Measurements from ENCODE around the gene LENG1.
"Not testable (repeated sequence)": the region's sequence is repeated elsewhere in the genome, so short reads cannot be mapped to it uniquely, and the experiment has no call there.

The LENG1 gene

DNA sequence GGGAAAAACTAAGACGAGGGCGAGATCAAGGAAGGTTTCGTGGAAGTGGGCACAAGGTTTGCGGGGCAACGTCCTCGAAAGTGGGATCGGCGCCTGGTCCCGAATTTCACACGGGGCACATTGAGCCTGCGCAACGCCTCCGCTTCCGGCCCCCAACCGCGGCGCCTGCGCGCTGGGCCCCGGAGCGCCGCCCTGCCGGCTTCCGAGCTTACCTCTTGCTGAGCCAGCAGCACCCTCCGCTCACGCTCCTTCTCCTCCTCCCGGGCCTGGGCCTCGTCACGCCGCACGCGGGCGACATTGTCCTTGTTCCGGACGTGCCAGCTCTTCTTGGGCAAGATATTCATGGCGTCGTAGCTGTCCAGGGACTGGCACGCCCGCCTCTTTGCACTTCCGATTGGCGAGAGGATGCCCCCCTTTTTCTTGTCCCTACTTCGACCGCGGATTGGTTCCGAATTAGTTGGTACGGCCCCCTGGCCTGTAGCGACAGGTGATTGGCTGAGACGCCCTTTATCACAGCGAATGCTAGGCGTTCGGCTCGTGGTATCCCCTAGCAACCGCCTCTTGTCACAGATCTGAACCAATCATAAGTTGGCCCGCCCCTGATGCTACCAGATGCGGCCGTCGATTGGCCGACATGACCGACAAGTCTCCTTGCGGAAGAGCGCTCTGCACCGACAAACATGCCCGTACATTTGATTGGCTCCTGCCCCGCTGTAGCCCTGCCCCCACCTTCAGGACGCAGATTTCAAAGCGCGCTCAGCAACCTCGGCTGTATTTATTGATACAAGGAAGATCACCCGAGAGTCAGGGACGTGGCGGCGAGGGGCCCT is at the start of gene LENG1:
Gene LENG1 (minus strand): TSS at position 370 of the 830 bp plus-strand sequence. CDS start 26 bp downstream, at position 344.
- Histone ChIP-seq H3K27me3 (ENCODE audit: insufficient read depth, low read length) (peaks cover 6% of the 10 kb centered on the region; the same call in 1 of the 2 replicates), H3K36me3 (ENCODE audit: insufficient read depth, low read depth, low read length) (peaks cover 36% of the 10 kb centered on the region), H3K9ac (ENCODE audit: low read depth, low read length) (peak within 1 kb of the TSS; percentile 79; the same call in 1 of the 2 replicates), H3K4me1 (ENCODE audit: insufficient read depth, low read length) (no peaks in the 10 kb centered on the region), H3K9me3 (ENCODE audit: insufficient read depth, low read depth, low read length) (no peaks in the 10 kb centered on the region), H3K4me3 (ENCODE audit: low read length) (peak within 1 kb of the TSS; percentile 84), H3K27ac (ENCODE audit: low read length) (peak within 1 kb of the TSS; percentile 80)

DNA sequence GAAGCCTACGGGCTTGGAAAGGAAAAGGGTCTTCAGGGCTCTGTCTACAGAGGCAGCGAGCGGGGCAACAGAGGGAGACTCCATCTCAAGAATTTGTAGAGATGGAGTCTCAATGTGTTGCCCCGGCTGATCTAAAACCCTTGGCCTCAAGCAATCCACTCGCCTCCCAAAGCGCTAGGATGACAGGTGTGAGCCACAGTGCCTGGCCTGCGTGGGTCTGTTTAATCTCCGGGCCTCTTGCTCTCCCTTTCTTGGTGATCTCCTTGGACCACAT is 49.2 kb upstream of the LENG1 start:
- Histone ChIP-seq H3K4me3 (ENCODE audit: low read length) (no peak overlapping the region), H3K27ac (ENCODE audit: low read length) (no peak overlapping the region), H3K36me3 (ENCODE audit: insufficient read depth, low read depth, low read length) (peaks cover 53% of the 10 kb centered on the region), H3K27me3 (ENCODE audit: insufficient read depth, low read length) (no peaks in the 10 kb centered on the region), H3K9ac (ENCODE audit: low read depth, low read length) (no peak overlapping the region), H3K9me3 (ENCODE audit: insufficient read depth, low read depth, low read length) (no peaks in the 10 kb centered on the region), H3K4me1 (ENCODE audit: insufficient read depth, low read length) (peaks cover 9% of the 10 kb centered on the region; the same call in 1 of the 2 replicates)

DNA sequence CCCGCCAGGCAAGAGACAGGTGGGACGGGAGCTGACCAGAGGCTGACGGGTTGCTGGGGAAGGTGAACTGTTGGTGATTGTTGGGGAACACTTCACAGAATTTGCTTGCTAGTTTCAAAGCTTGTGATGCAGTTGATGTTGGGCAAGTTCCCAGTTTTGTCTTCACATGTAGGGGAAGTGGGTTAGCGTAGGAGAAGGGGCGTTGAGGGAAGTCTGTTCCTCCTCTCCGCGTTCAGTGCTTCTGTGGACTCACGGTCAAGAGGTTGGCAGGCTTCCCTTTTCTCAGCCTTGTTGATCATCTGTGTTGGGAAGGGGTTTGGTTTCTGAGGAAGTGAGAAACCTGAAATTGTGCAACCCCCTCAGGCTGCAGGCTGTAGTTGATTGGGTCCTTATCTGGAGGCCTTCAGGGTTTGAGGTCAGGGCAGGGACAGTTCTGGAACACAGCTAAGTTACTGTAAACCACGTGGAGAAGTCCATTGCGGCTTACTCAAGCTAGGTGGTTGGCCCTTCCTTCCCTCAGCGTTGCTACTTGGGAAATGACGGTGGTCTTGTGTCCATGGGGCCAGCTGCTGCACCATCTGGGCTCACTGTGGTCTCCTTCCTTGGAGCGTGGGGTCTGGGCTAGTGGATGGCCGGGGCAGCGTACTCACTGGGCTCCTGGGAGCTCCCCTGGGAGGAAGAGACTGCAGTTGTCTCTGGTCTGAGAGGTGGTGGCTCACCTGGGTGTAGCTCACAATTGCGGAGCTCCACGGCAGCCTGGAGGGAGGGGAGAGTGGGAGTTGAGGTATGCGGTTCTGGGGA is 48.7 kb upstream of the LENG1 start:
- Histone ChIP-seq H3K4me3 (ENCODE audit: low read length) (no peak overlapping the region), H3K36me3 (ENCODE audit: insufficient read depth, low read depth, low read length) (peaks cover 59% of the 10 kb centered on the region), H3K27me3 (ENCODE audit: insufficient read depth, low read length) (no peaks in the 10 kb centered on the region), H3K27ac (ENCODE audit: low read length) (no peak overlapping the region), H3K9ac (ENCODE audit: low read depth, low read length) (0 out of 2 replicates have a peak overlapping the region, but pooled peaks have one; percentile 19), H3K9me3 (ENCODE audit: insufficient read depth, low read depth, low read length) (no peaks in the 10 kb centered on the region), H3K4me1 (ENCODE audit: insufficient read depth, low read length) (peaks cover 10% of the 10 kb centered on the region)

DNA sequence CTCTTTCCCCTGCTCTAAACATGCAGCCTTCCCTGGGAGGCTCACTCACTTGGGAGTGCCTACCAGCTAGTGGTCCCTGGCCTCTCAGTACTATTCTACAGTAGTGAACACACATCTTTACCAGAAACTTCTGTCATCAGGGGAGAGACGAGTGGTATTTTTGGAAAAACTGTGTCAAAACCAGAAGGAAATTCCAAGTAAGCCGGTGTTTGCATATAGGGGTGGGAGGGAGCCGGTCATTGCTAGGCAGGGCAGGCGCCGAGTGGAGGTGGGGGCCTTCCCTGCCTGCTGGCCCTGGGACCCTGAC is 48.1 kb upstream of the LENG1 start:
- Histone ChIP-seq H3K27ac (ENCODE audit: low read length) (no peak overlapping the region), H3K36me3 (ENCODE audit: insufficient read depth, low read depth, low read length) (peaks cover 64% of the 10 kb centered on the region), H3K4me3 (ENCODE audit: low read length) (no peak overlapping the region), H3K9me3 (ENCODE audit: insufficient read depth, low read depth, low read length) (no peaks in the 10 kb centered on the region), H3K27me3 (ENCODE audit: insufficient read depth, low read length) (no peaks in the 10 kb centered on the region), H3K4me1 (ENCODE audit: insufficient read depth, low read length) (peaks cover 15% of the 10 kb centered on the region), H3K9ac (ENCODE audit: low read depth, low read length) (0 out of 2 replicates have a peak overlapping the region, but pooled peaks have one; percentile 19)

DNA sequence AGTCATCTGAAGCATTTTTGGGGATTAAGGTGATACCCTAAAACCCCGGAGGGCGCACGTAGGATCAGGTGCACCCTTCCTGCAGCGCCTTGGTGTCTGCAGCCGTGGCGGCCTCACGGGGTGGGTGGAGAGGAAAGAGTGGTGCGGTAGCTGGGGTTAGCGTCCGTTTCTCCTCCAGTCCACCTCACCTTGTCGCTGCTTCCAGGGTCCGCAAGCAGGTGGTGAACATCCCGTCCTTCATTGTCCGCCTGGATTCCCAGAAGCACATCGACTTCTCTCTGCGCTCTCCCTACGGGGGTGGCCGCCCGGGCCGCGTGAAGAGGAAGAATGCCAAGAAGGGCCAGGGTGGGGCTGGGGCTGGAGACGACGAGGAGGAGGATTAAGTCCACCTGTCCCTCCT is 47.7 kb upstream of the LENG1 start:
- not testable (repeated sequence) for H3K9ac ChIP-seq (ENCODE audit: low read depth, low read length)
- H3K36me3 ChIP-seq (ENCODE audit: insufficient read depth, low read depth, low read length), result peaks cover 68% of the 10 kb centered on the region

DNA sequence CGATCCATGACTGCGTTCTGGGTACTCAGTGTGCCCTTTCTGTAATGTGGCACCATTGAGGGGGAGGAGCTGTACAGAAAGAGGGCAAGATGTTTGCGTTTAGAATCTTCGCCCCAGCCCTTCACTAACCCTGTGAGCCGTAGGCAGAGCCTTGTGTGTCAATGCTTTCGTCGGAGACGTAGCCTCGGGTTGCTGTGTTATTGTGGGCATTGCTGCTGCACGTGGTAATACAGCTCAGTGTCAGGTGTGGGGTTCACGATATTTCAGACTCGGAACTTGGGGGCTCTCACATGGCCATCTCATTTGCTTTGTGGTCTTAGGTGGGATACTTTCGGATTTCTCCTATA is 47.3 kb upstream of the LENG1 start:
- H3K36me3 ChIP-seq (ENCODE audit: insufficient read depth, low read depth, low read length), result peaks cover 72% of the 10 kb centered on the region

More for the DNA sequence above, 47.7 kb upstream of the LENG1 start:
- H3K9me3 ChIP-seq (ENCODE audit: insufficient read depth, low read depth, low read length); H3K27ac ChIP-seq (ENCODE audit: low read length); H3K27me3 ChIP-seq (ENCODE audit: insufficient read depth, low read length); H3K4me3 ChIP-seq (ENCODE audit: low read length): not testable (repeated sequence)
- H3K4me1 ChIP-seq (ENCODE audit: insufficient read depth, low read length), result peaks cover 20% of the 10 kb centered on the region

DNA sequence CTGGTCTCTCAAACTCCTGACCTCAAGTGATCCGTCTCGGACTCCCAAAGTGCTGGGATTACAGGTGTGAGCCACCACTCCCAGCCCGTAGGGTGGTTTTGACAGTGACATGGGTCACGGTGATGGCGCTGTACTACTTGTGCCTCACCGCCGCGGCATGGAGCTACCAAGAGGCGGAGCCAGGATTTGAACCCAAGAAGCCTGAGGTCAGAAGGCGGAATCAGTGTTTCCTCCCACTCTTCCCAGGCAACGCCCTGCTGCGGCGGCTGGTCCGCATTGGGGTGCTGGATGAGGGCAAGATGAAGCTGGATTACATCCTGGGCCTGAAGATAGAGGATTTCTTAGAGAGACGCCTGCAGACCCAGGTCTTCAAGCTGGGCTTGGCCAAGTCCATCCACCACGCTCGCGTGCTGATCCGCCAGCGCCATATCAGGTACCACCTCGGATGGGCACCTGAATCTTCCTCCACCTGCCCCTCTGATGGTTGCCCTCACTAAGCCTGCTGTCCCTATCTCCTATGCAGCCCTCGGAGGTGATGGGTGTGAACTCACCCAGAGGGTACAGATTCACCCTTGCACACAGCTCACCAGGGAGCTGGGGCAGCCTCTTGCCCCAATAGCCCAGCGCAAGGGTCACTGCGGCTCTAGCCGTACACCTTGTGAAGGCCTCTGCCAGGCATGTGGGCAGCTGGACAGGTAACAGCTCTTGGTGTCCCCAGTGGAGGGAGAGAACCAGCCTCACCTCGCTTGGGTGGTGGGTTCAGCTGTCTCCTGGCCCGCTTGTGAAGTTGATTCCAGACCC is 46.7 kb upstream of the LENG1 start:
- Histone ChIP-seq H3K4me3 (ENCODE audit: low read length) (no peak overlapping the region; the same call in 1 of the 2 replicates), H3K27me3 (ENCODE audit: insufficient read depth, low read length) (no peaks in the 10 kb centered on the region), H3K9me3 (ENCODE audit: insufficient read depth, low read depth, low read length) (no peaks in the 10 kb centered on the region), H3K27ac (ENCODE audit: low read length) (no peak overlapping the region), H3K9ac (ENCODE audit: low read depth, low read length) (0 out of 2 replicates have a peak overlapping the region, but pooled peaks have one; percentile 5), H3K36me3 (ENCODE audit: insufficient read depth, low read depth, low read length) (peaks cover 78% of the 10 kb centered on the region), H3K4me1 (ENCODE audit: insufficient read depth, low read length) (peaks cover 22% of the 10 kb centered on the region)

More for the DNA sequence above, 47.3 kb upstream of the LENG1 start:
- Histone ChIP-seq H3K27me3 (ENCODE audit: insufficient read depth, low read length) (no peaks in the 10 kb centered on the region), H3K9me3 (ENCODE audit: insufficient read depth, low read depth, low read length) (no peaks in the 10 kb centered on the region), H3K4me1 (ENCODE audit: insufficient read depth, low read length) (peaks cover 22% of the 10 kb centered on the region), H3K9ac (ENCODE audit: low read depth, low read length) (0 out of 2 replicates have a peak overlapping the region, but pooled peaks have one; percentile 5), H3K27ac (ENCODE audit: low read length) (no peak overlapping the region), H3K4me3 (ENCODE audit: low read length) (no peak overlapping the region)

DNA sequence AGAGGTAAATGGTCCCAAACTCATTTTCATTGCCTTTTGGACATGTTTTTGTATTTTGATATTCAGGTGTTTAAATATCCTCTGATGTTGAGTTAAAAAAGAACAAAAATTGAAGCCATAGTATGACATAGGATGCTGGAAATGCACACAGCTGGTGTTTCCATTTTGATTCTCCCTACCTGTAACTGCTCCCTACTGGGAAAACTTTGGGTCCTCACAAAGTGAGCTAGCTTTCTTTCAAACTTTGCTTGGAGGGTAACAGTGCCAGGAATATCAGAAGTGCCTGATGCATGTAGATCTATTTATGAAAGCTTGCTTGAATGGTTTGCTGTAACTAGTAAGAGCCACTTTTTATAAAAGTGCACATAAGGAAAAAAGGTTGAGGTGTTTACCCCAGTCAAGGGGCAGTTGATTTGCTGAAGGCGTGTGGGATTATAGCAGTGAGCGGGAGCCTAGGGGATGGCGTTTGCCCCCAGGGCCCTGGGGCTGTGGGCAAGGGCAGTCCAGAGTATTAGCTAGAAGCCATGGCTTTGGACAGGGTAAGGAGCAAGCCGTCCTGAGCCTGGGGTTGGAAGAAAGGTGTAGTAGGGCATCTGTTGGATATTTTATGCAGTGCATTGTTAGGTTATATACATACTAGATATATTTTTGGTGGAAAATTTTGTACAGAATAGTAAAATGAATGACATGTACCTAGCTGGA is 45.4 kb upstream of the LENG1 start:
- H3K4me1 ChIP-seq (ENCODE audit: insufficient read depth, low read length), result peaks cover 22% of the 10 kb centered on the region
- peak overlapping the region; percentile 64 for H3K9ac ChIP-seq (ENCODE audit: low read depth, low read length)
- no peaks in the 10 kb centered on the region for H3K27me3 ChIP-seq (ENCODE audit: insufficient read depth, low read length)
- H3K4me3 ChIP-seq (ENCODE audit: low read length), result peak overlapping the region; percentile 84
- H3K9me3 ChIP-seq (ENCODE audit: insufficient read depth, low read depth, low read length), result no peaks in the 10 kb centered on the region
- H3K27ac ChIP-seq (ENCODE audit: low read length), result no peak overlapping the region
- H3K36me3 ChIP-seq (ENCODE audit: insufficient read depth, low read depth, low read length), result peaks cover 81% of the 10 kb centered on the region

DNA sequence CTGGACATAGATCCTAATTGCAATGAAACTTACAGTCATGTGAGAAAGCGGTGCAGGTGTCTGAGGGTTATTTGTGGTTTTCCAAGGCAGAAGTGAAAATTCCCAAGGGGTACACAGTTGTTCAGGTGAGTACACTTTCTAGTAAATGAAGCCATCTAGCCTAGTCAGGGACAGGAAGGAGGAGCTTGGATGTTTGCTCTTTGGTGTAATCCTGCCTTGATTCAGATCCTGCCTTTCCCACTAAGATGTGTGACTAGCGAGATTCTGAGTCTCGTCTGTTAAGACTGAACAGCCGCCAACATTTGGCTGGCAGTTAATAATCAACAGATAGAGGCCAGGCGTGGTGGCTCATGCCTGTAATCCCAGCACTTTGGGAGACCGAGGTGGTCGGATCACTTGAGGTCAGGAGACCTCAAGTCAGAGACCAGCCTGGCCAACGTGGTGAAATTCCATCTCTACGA is 43.7 kb upstream of the LENG1 start:
- Histone ChIP-seq H3K27ac (ENCODE audit: low read length) (no peak overlapping the region), H3K27me3 (ENCODE audit: insufficient read depth, low read length) (no peaks in the 10 kb centered on the region), H3K9ac (ENCODE audit: low read depth, low read length) (peak overlapping the region; percentile 95), H3K4me1 (ENCODE audit: insufficient read depth, low read length) (peaks cover 22% of the 10 kb centered on the region), H3K4me3 (ENCODE audit: low read length) (peak overlapping the region; percentile 84), H3K36me3 (ENCODE audit: insufficient read depth, low read depth, low read length) (peaks cover 72% of the 10 kb centered on the region), H3K9me3 (ENCODE audit: insufficient read depth, low read depth, low read length) (no peaks in the 10 kb centered on the region)

DNA sequence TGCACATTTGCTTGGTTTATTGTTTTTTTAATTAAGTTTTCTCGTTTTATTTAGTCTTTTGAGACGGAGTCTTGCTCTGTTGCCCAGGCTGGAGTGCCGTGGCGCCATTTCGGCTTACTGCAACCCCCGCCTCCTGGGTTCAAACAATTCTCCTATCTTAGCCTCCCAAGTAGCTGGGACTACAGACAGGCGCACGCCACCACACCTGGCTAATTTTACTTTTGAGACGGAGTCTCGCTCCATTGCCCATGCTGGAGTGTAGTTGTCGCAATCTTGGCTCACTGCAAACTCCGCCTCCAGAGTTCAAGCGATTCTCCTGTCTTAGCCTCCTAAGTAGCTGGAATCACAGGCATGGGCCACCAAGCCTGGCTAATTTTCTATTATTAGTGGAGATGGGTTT is 42.5 kb upstream of the LENG1 start:
- Histone ChIP-seq H3K9me3 (ENCODE audit: insufficient read depth, low read depth, low read length) (no peaks in the 10 kb centered on the region), H3K4me1 (ENCODE audit: insufficient read depth, low read length) (peaks cover 22% of the 10 kb centered on the region), H3K27ac (ENCODE audit: low read length) (no peak overlapping the region), H3K36me3 (ENCODE audit: insufficient read depth, low read depth, low read length) (peaks cover 60% of the 10 kb centered on the region), H3K9ac (ENCODE audit: low read depth, low read length) (peak overlapping the region; percentile 95), H3K4me3 (ENCODE audit: low read length) (peak overlapping the region; percentile 84), H3K27me3 (ENCODE audit: insufficient read depth, low read length) (no peaks in the 10 kb centered on the region)

DNA sequence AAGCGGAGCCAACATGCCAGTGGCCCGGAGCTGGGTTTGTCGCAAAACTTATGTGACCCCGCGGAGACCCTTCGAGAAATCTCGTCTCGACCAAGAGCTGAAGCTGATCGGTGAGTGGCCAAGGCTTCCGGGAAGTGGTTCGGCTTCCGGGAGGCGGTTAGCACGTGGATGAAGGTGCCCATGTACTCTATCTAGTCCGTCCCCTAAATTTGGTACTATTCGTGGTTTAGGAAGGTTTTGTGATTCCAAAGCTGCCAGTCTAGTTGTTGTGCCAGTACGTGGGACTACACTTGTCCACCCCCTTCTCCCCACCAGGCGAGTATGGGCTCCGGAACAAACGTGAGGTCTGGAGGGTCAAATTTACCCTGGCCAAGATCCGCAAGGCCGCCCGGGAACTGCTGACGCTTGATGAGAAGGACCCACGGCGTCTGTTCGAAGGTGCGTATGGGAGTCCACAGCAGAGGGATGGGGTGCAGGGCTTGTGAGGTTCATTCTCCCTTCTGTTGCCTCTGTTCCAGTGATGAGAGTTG is 41.7 kb upstream of the LENG1 start:
- H3K27me3 ChIP-seq (ENCODE audit: insufficient read depth, low read length), result no peaks in the 10 kb centered on the region

More for the DNA sequence above, 41.7 kb upstream of the LENG1 start:
- Histone ChIP-seq H3K9me3 (ENCODE audit: insufficient read depth, low read depth, low read length) (no peaks in the 10 kb centered on the region), H3K4me3 (ENCODE audit: low read length) (peak overlapping the region; percentile 84), H3K36me3 (ENCODE audit: insufficient read depth, low read depth, low read length) (peaks cover 53% of the 10 kb centered on the region), H3K9ac (ENCODE audit: low read depth, low read length) (peak overlapping the region; percentile 95), H3K27ac (ENCODE audit: low read length) (peak overlapping the region; percentile 80), H3K4me1 (ENCODE audit: insufficient read depth, low read length) (peaks cover 22% of the 10 kb centered on the region)
